GM23338 (cell line): ENCODE results near the gene KIF17.

Experiments used
- CREB1 ChIP-seq: fragments of 250-450 bp; sonication (Bioruptor Pico); IDR thresholded peaks from 2 replicates; pipeline ENCODE4 v1.5.0; 2020; ENCODE audit warnings: low read depth, mild to moderate bottlenecking, moderate library complexity
- ETS1 ChIP-seq: IDR thresholded peaks from 2 replicates; pipeline ENCODE4 v1.6.1; 2016; ENCODE audit warnings: antibody characterized with exemption
- EZH2 ChIP-seq: fragments of 200-600 bp; sonication (generic); IDR thresholded peaks from one replicate; pipeline ENCODE4 v1.8.0; 2017; ENCODE audit warnings: antibody characterized with exemption, mild to moderate bottlenecking, low read depth; ENCODE audit not compliant: unreplicated experiment
- EZH2phosphoT487 ChIP-seq: fragments of 200-600 bp; sonication (generic); IDR thresholded peaks from one replicate; pipeline ENCODE4 v1.8.1; 2018; ENCODE audit warnings: antibody characterized with exemption; ENCODE audit not compliant: unreplicated experiment
- JUNB ChIP-seq: IDR thresholded peaks from one replicate; pipeline ENCODE4 v1.6.1; 2016; ENCODE audit warnings: antibody characterized with exemption; ENCODE audit not compliant: unreplicated experiment
- NANOG ChIP-seq: IDR thresholded peaks from 2 replicates; pipeline ENCODE4 v1.6.1; 2016; ENCODE audit warnings: antibody characterized with exemption, borderline replicate concordance
- POLR2AphosphoS5 ChIP-seq: IDR thresholded peaks from 2 replicates; pipeline ENCODE4 v1.6.1; 2016; ENCODE audit warnings: antibody characterized with exemption, low read depth
- REST ChIP-seq: IDR thresholded peaks from one replicate; pipeline ENCODE4 v1.6.1; 2018; ENCODE audit warnings: antibody characterized with exemption; ENCODE audit not compliant: unreplicated experiment
- ZNF114 ChIP-seq: fragments of 250-450 bp; sonication (Bioruptor Pico); IDR thresholded peaks from 2 replicates; pipeline ENCODE4 v1.5.0; 2020; ENCODE audit warnings: mild to moderate bottlenecking, moderate library complexity
- ZNF331 ChIP-seq: fragments of 250-450 bp; sonication (Bioruptor Pico); IDR thresholded peaks from 2 replicates; pipeline ENCODE4 v1.5.0; 2020; ENCODE audit warnings: low read depth, mild to moderate bottlenecking, moderate library complexity
- TF ChIP-seq, protein P1 (sequence below), 2 experiments: fragments of 200-600 bp in 1 of 2; sonication (generic) in 1 of 2; conservative IDR thresholded peaks; 2 replicates each; pipeline versions ENCODE4 v1.5.1 to v1.6.1; 2016 to 2017; ENCODE audit warnings: antibody characterized with exemption in 2 of 2, low read depth in 2 of 2, mild to moderate bottlenecking in 2 of 2, moderate library complexity in 1 of 2
- TF ChIP-seq, protein P2 (sequence below): fragments of 250-450 bp; sonication (Bioruptor Pico); IDR thresholded peaks from 2 replicates; pipeline ENCODE4 v1.5.0; 2020; ENCODE audit warnings: mild to moderate bottlenecking, moderate library complexity

DNA sequence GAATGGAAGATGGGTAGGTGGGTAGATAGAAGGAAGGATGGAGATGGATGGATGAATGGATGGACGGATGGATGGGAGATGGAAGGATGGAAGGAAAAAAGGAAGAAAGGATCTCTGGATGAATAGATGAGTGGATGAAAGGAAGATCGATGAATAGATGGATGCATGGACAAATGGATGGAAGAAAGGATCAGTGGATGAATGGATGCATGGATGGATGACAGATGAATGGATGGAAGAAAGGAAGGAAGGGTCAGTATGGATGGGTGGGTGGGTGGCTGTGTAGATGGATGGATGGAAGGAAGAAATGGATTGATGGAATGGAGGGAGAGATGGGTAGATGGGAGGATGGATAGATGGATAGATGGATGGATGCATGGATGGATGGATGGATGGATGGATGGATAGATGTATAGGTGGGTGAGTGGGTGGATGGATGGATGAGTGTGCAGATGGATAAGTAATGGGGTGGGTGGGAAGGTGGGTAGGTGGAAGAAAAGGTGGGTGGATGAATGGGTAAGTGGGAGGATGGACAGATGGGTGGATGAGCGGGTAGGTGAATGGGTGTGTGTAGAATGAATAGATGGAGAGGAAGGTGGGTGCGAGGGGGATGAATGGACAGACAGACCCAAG, 14.6 kb downstream of the KIF17 start:
- TF ChIP-seq, protein P1, sequence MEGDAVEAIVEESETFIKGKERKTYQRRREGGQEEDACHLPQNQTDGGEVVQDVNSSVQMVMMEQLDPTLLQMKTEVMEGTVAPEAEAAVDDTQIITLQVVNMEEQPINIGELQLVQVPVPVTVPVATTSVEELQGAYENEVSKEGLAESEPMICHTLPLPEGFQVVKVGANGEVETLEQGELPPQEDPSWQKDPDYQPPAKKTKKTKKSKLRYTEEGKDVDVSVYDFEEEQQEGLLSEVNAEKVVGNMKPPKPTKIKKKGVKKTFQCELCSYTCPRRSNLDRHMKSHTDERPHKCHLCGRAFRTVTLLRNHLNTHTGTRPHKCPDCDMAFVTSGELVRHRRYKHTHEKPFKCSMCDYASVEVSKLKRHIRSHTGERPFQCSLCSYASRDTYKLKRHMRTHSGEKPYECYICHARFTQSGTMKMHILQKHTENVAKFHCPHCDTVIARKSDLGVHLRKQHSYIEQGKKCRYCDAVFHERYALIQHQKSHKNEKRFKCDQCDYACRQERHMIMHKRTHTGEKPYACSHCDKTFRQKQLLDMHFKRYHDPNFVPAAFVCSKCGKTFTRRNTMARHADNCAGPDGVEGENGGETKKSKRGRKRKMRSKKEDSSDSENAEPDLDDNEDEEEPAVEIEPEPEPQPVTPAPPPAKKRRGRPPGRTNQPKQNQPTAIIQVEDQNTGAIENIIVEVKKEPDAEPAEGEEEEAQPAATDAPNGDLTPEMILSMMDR (conservative IDR thresholded peaks at IDR 0.05; ENCODE audit: low read depth in 2 of 2): no peak
- TF ChIP-seq POLR2AphosphoS5 (no peak), ETS1 (no peak), EZH2 (no peak), EZH2phosphoT487 (no peak), REST (no peak), CREB1 (CRISPR knock-in tag) (no peak), JUNB (no peak), ZNF331 (no peak), ZNF114 (no peak), NANOG (no peak)
- TF ChIP-seq, protein P2, sequence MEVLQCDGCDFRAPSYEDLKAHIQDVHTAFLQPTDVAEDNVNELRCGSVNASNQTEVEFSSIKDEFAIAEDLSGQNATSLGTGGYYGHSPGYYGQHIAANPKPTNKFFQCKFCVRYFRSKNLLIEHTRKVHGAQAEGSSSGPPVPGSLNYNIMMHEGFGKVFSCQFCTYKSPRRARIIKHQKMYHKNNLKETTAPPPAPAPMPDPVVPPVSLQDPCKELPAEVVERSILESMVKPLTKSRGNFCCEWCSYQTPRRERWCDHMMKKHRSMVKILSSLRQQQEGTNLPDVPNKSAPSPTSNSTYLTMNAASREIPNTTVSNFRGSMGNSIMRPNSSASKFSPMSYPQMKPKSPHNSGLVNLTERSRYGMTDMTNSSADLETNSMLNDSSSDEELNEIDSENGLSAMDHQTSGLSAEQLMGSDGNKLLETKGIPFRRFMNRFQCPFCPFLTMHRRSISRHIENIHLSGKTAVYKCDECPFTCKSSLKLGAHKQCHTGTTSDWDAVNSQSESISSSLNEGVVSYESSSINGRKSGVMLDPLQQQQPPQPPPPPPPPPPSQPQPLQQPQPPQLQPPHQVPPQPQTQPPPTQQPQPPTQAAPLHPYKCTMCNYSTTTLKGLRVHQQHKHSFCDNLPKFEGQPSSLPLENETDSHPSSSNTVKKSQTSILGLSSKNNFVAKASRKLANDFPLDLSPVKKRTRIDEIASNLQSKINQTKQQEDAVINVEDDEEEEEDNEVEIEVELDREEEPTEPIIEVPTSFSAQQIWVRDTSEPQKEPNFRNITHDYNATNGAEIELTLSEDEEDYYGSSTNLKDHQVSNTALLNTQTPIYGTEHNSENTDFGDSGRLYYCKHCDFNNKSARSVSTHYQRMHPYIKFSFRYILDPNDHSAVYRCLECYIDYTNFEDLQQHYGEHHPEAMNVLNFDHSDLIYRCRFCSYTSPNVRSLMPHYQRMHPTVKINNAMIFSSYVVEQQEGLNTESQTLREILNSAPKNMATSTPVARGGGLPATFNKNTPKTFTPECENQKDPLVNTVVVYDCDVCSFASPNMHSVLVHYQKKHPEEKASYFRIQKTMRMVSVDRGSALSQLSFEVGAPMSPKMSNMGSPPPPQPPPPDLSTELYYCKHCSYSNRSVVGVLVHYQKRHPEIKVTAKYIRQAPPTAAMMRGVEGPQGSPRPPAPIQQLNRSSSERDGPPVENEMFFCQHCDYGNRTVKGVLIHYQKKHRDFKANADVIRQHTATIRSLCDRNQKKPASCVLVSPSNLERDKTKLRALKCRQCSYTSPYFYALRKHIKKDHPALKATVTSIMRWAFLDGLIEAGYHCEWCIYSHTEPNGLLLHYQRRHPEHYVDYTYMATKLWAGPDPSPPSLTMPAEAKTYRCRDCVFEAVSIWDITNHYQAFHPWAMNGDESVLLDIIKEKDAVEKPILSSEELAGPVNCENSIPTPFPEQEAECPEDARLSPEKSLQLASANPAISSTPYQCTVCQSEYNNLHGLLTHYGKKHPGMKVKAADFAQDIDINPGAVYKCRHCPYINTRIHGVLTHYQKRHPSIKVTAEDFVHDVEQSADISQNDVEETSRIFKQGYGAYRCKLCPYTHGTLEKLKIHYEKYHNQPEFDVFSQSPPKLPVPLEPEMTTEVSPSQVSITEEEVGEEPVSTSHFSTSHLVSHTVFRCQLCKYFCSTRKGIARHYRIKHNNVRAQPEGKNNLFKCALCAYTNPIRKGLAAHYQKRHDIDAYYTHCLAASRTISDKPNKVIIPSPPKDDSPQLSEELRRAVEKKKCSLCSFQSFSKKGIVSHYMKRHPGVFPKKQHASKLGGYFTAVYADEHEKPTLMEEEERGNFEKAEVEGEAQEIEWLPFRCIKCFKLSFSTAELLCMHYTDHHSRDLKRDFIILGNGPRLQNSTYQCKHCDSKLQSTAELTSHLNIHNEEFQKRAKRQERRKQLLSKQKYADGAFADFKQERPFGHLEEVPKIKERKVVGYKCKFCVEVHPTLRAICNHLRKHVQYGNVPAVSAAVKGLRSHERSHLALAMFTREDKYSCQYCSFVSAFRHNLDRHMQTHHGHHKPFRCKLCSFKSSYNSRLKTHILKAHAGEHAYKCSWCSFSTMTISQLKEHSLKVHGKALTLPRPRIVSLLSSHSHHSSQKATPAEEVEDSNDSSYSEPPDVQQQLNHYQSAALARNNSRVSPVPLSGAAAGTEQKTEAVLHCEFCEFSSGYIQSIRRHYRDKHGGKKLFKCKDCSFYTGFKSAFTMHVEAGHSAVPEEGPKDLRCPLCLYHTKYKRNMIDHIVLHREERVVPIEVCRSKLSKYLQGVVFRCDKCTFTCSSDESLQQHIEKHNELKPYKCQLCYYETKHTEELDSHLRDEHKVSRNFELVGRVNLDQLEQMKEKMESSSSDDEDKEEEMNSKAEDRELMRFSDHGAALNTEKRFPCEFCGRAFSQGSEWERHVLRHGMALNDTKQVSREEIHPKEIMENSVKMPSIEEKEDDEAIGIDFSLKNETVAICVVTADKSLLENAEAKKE: no peak
